GM12873 (cell line): ENCODE measurements around the gene ANKRD11.

Experiments
- TF ChIP-seq, protein P1 (sequence below): IDR thresholded peaks from 2 replicates; pipeline ENCODE4 v1.5.1; 2012; ENCODE audit warnings: low read depth, mild to moderate bottlenecking, moderate library complexity, low read length, control low read depth; ENCODE audit not compliant: insufficient read depth; ENCODE audit errors: missing control alignments

The ANKRD11 gene

GRCh38 chr16:89530401-89531381 is 40.3 kb upstream of the ANKRD11 start:
- TF ChIP-seq, protein P1, sequence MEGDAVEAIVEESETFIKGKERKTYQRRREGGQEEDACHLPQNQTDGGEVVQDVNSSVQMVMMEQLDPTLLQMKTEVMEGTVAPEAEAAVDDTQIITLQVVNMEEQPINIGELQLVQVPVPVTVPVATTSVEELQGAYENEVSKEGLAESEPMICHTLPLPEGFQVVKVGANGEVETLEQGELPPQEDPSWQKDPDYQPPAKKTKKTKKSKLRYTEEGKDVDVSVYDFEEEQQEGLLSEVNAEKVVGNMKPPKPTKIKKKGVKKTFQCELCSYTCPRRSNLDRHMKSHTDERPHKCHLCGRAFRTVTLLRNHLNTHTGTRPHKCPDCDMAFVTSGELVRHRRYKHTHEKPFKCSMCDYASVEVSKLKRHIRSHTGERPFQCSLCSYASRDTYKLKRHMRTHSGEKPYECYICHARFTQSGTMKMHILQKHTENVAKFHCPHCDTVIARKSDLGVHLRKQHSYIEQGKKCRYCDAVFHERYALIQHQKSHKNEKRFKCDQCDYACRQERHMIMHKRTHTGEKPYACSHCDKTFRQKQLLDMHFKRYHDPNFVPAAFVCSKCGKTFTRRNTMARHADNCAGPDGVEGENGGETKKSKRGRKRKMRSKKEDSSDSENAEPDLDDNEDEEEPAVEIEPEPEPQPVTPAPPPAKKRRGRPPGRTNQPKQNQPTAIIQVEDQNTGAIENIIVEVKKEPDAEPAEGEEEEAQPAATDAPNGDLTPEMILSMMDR: no peak

DNA sequence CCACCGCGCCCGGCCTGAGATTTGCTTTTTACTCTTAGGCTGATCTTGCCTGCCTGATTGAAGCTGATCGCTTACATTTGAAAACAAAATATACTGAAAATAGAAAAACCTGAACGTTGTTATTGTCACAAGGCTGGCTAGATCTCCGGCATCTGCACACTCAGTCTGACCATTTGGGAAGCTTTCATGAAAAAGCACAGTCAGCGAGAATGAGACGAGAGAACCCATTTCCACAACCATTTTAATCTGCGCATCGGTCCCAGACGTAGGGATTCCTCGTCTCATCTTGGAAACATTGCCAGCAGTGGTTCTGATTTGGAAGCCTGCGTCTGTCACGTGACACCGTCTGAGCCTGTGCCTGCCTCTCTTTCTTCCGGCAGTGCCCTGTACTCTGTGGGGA is 38.7 kb upstream of the ANKRD11 start:
- TF ChIP-seq, protein P1: no peak

- TF ChIP-seq, protein P1: peak; percentile 43
These were observed 35.0 kb upstream of the ANKRD11 start for GRCh38 chr16:89525146-89525913.

- TF ChIP-seq, protein P1: no peak
These were observed 33.5 kb upstream of the ANKRD11 start for GRCh38 chr16:89523680-89524344.

DNA sequence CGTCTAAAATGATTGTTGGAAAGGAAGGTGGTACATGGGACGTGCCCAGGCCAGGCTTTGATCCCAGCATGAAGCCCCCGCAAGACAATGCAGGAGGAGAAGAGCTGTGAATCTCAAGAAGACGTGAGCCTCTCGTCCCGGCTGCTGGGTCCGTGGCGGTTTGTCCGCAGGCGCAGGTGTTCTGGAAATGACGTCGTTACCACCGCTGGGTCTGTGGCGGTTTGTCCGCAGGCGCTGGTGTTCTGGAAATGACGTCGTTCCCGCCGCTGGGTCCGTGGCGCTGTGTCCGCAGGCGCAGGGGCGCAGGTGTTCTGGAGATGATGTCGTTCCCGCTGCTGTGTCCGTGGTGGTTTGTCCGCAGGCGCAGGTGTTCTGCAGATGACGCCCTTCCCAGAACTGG is 31.9 kb upstream of the ANKRD11 start:
- TF ChIP-seq, protein P1: no peak

- TF ChIP-seq, protein P1: no peak
These were observed 29.5 kb upstream of the ANKRD11 start for GRCh38 chr16:89519881-89520280.
